Tibial nerve (tissue), 4 donors: ENCODE measurements around the gene PFDN2. TPM values are rescaled to one million over a fixed set of nuclear protein-coding genes. Genes with fewer than 3 reads are reported as not detected.

Experiments
- DNase-seq, 2 donors: peaks; one replicate each; pipeline ENCODE4 v3.0.0-alpha.2; 2019; ENCODE audit warnings: low spot score in 2 of 2
- H3K27ac ChIP-seq, 4 donors: fragments of 200-600 bp; sonication (generic) in 3 of 4; one replicate each; pipeline ENCODE4 v1.5.1; 2017 to 2019; ENCODE audit warnings: mild to moderate bottlenecking in 1 of 4
- H3K27me3 ChIP-seq, 2 donors: fragments of 200-600 bp; sonication (generic) in 1 of 2; one replicate each; pipeline versions ENCODE4 v1.5.1 to v1.6.0; 2017 to 2019
- H3K36me3 ChIP-seq, 3 donors: fragments of 200-600 bp; sonication (generic); one replicate each; pipeline ENCODE4 v1.5.1; 2018 to 2019
- H3K4me1 ChIP-seq, 4 donors: fragments of 200-600 bp; sonication (generic) in 3 of 4; one replicate each; pipeline ENCODE4 v1.5.1; 2017 to 2019
- H3K4me3 ChIP-seq, 4 donors: fragments of 200-600 bp; sonication (generic) in 3 of 4; one replicate each; pipeline ENCODE4 v1.5.1; 2017 to 2019; ENCODE audit warnings: mild to moderate bottlenecking in 1 of 4, moderate library complexity in 1 of 4
- H3K9me3 ChIP-seq, 4 donors: fragments of 200-600 bp; sonication (generic) in 3 of 4; one replicate each; pipeline ENCODE4 v1.5.1; 2017 to 2019
- EP300 ChIP-seq, 2 donors: sonication (generic); formaldehyde crosslinking; IDR thresholded peaks; one replicate each; pipeline ENCODE4 v1.6.1; 2017; ENCODE audit warnings: antibody characterized with exemption in 2 of 2, mild to moderate bottlenecking in 1 of 2
- POLR2A ChIP-seq, 2 donors: fragments of 450-650 bp; IDR thresholded peaks; one replicate each; pipeline ENCODE4 v1.6.1; 2017; ENCODE audit warnings: antibody characterized with exemption in 2 of 2, mild to moderate bottlenecking in 2 of 2, moderate library complexity in 2 of 2
- WGBS, 2 donors: methylation state at CpG; one replicate each; pipeline ENCODE4 v1.1.5; 2018; 5-methylcytosine and 5-hydroxymethylcytosine counted together
- total RNA-seq, 4 donors: library from RNA; depleted of rRNA; stranded (reverse); fragments of >200 nt; gene quantifications; one replicate each; pipeline ENCODE4 v1.1.0, GENCODE V29; 2016
- TF ChIP-seq, protein P1 (sequence below), 5 experiments: fragments of 200-600 bp in 3 of 5; fragments of 450-650 bp in 2 of 5; sonication (generic) in 3 of 5; IDR thresholded peaks; one replicate each; pipeline ENCODE4 v1.5.1; 2016 to 2019; ENCODE audit warnings: antibody characterized with exemption in 5 of 5, mild to moderate bottlenecking in 3 of 5, moderate library complexity in 2 of 5

Gene PFDN2
- total RNA-seq, 4 donors from 2014 or later: 12.0 to 41.7 (median 39.8) TPM

GRCh38 chr1:161086457-161086856 is 31.4 kb downstream of the PFDN2 start:
- H3K27me3 ChIP-seq: no peaks in the 10 kb centered on the region
- H3K9me3 ChIP-seq: no peaks in the 10 kb centered on the region
- WGBS, 2 donors: 58 to 59% methylated on average over 2 to 4 of the region's 4 CpGs
- no peak overlapping the region for H3K27ac ChIP-seq
- H3K36me3 ChIP-seq: no peaks in the 10 kb centered on the region
- DNase-seq: no peak
- H3K4me3 ChIP-seq: no peak overlapping the region
- no peaks in the 10 kb centered on the region for H3K4me1 ChIP-seq
- no peak for TF ChIP-seq EP300 (IDR thresholded peaks at IDR 0.05)
- TF ChIP-seq, protein P1, sequence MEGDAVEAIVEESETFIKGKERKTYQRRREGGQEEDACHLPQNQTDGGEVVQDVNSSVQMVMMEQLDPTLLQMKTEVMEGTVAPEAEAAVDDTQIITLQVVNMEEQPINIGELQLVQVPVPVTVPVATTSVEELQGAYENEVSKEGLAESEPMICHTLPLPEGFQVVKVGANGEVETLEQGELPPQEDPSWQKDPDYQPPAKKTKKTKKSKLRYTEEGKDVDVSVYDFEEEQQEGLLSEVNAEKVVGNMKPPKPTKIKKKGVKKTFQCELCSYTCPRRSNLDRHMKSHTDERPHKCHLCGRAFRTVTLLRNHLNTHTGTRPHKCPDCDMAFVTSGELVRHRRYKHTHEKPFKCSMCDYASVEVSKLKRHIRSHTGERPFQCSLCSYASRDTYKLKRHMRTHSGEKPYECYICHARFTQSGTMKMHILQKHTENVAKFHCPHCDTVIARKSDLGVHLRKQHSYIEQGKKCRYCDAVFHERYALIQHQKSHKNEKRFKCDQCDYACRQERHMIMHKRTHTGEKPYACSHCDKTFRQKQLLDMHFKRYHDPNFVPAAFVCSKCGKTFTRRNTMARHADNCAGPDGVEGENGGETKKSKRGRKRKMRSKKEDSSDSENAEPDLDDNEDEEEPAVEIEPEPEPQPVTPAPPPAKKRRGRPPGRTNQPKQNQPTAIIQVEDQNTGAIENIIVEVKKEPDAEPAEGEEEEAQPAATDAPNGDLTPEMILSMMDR (IDR thresholded peaks at IDR 0.05): no peak
- TF ChIP-seq POLR2A (IDR thresholded peaks at IDR 0.05): no peak

GRCh38 chr1:161085165-161085564 is 32.7 kb downstream of the PFDN2 start:
- no peak for DNase-seq
- H3K4me1 ChIP-seq: no peaks in the 10 kb centered on the region
- H3K9me3 ChIP-seq: no peaks in the 10 kb centered on the region
- TF ChIP-seq POLR2A (IDR thresholded peaks at IDR 0.05): no peak
- TF ChIP-seq, protein P1 (IDR thresholded peaks at IDR 0.05): no peak
- no peak for TF ChIP-seq EP300 (IDR thresholded peaks at IDR 0.05)
- H3K4me3 ChIP-seq: no peak overlapping the region
- no peak overlapping the region for H3K27ac ChIP-seq
- 34 to 57% methylated on average over 2 of the region's 2 CpGs for WGBS, 2 donors
- H3K36me3 ChIP-seq: no peaks in the 10 kb centered on the region
- no peaks in the 10 kb centered on the region for H3K27me3 ChIP-seq

GRCh38 chr1:161084597-161084988 is 33.2 kb downstream of the PFDN2 start:
- WGBS, 2 donors: 67 to 92% methylated on average over 1 of the region's 1 CpG
- TF ChIP-seq POLR2A (IDR thresholded peaks at IDR 0.05) (no peak), EP300 (IDR thresholded peaks at IDR 0.05) (no peak)
- TF ChIP-seq, protein P1 (IDR thresholded peaks at IDR 0.05): no peak
- Histone ChIP-seq H3K36me3 (no peaks in the 10 kb centered on the region), H3K4me3 (no peak overlapping the region), H3K4me1 (no peaks in the 10 kb centered on the region), H3K27ac (no peak overlapping the region), H3K9me3 (no peaks in the 10 kb centered on the region), H3K27me3 (no peaks in the 10 kb centered on the region)
- no peak for DNase-seq

DNA sequence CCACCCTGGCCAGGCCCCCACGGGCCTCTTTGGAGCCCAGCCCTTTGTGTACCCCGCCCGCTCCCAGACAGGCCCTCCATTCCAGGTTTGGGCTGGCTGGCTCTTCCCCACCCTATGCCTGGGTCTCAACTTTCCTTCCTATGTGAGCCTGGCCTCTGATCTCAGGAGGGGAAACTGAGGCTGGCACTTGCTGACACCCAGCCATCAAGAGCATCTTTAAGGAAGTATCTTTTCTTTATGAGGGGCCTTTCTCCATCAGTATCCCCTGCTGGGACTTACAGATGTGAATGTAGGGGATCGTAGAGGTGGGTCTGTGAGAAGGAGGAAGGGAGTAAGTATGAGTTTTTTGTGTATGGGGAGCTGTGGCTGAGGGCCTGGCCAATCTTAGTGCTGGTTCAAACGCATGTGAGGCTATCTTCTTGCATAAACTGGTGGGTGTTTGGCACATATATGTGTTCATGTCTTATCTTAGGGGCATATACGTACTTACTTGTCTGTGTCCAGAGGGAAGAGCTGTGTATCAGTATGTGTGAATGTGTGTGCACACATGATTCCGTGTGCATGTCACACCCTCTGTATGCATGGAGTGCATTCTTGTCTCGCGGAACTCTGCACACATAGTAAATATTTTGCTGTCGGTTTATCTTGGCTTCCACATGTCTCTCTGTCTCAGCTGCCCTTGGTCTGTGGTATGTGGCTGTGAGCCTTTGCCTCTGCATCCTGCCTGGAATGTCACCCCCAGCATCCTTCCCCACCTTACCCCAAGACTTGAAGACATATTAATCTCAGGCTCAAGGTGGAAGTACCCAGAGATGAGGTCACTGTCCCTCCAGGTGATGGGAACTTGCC is 33.9 kb downstream of the PFDN2 start:
- Histone ChIP-seq H3K36me3 (no peaks in the 10 kb centered on the region), H3K4me3 (no peak overlapping the region), H3K27me3 (no peaks in the 10 kb centered on the region), H3K4me1 (no peaks in the 10 kb centered on the region), H3K27ac (peak overlapping the region in 2 of 4 donors; percentile 25 to 57), H3K9me3 (no peaks in the 10 kb centered on the region)
- 72 to 79% methylated on average over 10 of the region's 10 CpGs for whole genome bisulfite sequencing, 2 donors
- DNase-seq: no peak
- TF ChIP-seq, protein P1 (IDR thresholded peaks at IDR 0.05): no peak
- TF ChIP-seq EP300 (IDR thresholded peaks at IDR 0.05) (no peak), POLR2A (IDR thresholded peaks at IDR 0.05) (no peak)

DNA sequence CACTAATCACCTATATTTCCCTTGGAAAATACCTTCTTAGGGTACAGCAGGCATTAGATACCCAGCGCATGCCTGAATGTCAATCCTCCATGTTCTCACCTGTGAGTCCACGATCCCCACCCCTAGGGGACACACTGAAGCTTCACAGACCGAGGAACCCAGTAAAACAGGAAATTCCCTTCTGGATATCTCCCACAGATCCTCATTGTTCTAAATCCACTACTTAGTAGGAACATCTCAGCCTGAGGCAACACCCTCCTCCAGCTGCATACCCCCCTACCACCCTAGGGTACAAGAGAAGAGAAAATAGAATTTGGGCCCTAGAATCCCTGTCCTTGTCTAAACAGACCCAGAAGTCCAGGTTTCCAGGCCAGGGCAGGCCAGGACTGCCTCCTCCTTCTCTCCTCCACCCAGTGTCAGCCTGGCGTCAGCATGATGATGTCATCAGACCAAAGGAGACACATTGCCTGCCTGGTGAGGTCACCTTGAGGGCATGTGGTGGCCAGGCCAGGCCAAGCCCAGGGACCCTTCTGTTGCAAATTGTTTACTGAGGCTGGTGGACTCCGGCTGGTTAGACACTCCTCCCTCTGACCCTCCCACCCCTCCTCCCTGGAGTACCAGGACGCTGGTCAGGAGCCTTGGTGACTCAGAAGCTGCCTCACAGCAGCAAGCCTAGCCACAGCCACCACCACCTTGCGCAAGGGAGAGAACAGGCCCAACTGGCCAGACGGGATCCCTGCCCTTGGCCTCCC is 34.7 kb downstream of the PFDN2 start:
- DNase-seq: peak; percentile 40 to 64
- Histone ChIP-seq H3K4me3 (no peak overlapping the region), H3K27ac (peak overlapping the region in 1 of 4 donors; percentile 21), H3K9me3 (no peaks in the 10 kb centered on the region), H3K36me3 (no peaks in the 10 kb centered on the region), H3K4me1 (no peaks in the 10 kb centered on the region), H3K27me3 (no peaks in the 10 kb centered on the region)
- TF ChIP-seq POLR2A (IDR thresholded peaks at IDR 0.05) (no peak), EP300 (IDR thresholded peaks at IDR 0.05) (peak in 1 of 2 donors; percentile 41)
- TF ChIP-seq, protein P1 (IDR thresholded peaks at IDR 0.05): no peak
- 33 to 56% methylated on average over 8 of the region's 8 CpGs for WGBS, 2 donors
